Tibial nerve (tissue), 4 donors: ENCODE results near the gene MAP3K14. TPM values are rescaled to one million over a fixed set of nuclear protein-coding genes. Genes with fewer than 3 reads are reported as not detected.

Source experiments
- DNase-seq, 2 donors: peaks; one replicate each; pipeline ENCODE4 v3.0.0-alpha.2; 2019; ENCODE audit warnings: low spot score in 2 of 2
- H3K27ac ChIP-seq, 4 donors: fragments of 200-600 bp; sonication (generic) in 3 of 4; one replicate each; pipeline ENCODE4 v1.5.1; 2017 to 2019; ENCODE audit warnings: mild to moderate bottlenecking in 1 of 4
- H3K27me3 ChIP-seq, 2 donors: fragments of 200-600 bp; sonication (generic) in 1 of 2; one replicate each; pipeline versions ENCODE4 v1.5.1 to v1.6.0; 2017 to 2019
- H3K36me3 ChIP-seq, 3 donors: fragments of 200-600 bp; sonication (generic); one replicate each; pipeline ENCODE4 v1.5.1; 2018 to 2019
- H3K4me1 ChIP-seq, 4 donors: fragments of 200-600 bp; sonication (generic) in 3 of 4; one replicate each; pipeline ENCODE4 v1.5.1; 2017 to 2019
- H3K4me3 ChIP-seq, 4 donors: fragments of 200-600 bp; sonication (generic) in 3 of 4; one replicate each; pipeline ENCODE4 v1.5.1; 2017 to 2019; ENCODE audit warnings: mild to moderate bottlenecking in 1 of 4, moderate library complexity in 1 of 4
- H3K9me3 ChIP-seq, 4 donors: fragments of 200-600 bp; sonication (generic) in 3 of 4; one replicate each; pipeline ENCODE4 v1.5.1; 2017 to 2019
- EP300 ChIP-seq, 2 donors: sonication (generic); formaldehyde crosslinking; IDR thresholded peaks; one replicate each; pipeline ENCODE4 v1.6.1; 2017; ENCODE audit warnings: antibody characterized with exemption in 2 of 2, mild to moderate bottlenecking in 1 of 2
- POLR2A ChIP-seq, 2 donors: fragments of 450-650 bp; IDR thresholded peaks; one replicate each; pipeline ENCODE4 v1.6.1; 2017; ENCODE audit warnings: antibody characterized with exemption in 2 of 2, mild to moderate bottlenecking in 2 of 2, moderate library complexity in 2 of 2
- WGBS, 2 donors: methylation state at CpG; one replicate each; pipeline ENCODE4 v1.1.5; 2018; 5-methylcytosine and 5-hydroxymethylcytosine counted together
- total RNA-seq, 4 donors: library from RNA; depleted of rRNA; stranded (reverse); fragments of >200 nt; gene quantifications; one replicate each; pipeline ENCODE4 v1.1.0, GENCODE V29; 2016
- TF ChIP-seq, protein P1 (sequence below), 5 experiments: fragments of 200-600 bp in 3 of 5; fragments of 450-650 bp in 2 of 5; sonication (generic) in 3 of 5; IDR thresholded peaks; one replicate each; pipeline ENCODE4 v1.5.1; 2016 to 2019; ENCODE audit warnings: antibody characterized with exemption in 5 of 5, mild to moderate bottlenecking in 3 of 5, moderate library complexity in 2 of 5

Gene MAP3K14
- total RNA-seq, 4 donors from 2014 or later = 9.6 to 15.6 (median 13.3) TPM

DNA sequence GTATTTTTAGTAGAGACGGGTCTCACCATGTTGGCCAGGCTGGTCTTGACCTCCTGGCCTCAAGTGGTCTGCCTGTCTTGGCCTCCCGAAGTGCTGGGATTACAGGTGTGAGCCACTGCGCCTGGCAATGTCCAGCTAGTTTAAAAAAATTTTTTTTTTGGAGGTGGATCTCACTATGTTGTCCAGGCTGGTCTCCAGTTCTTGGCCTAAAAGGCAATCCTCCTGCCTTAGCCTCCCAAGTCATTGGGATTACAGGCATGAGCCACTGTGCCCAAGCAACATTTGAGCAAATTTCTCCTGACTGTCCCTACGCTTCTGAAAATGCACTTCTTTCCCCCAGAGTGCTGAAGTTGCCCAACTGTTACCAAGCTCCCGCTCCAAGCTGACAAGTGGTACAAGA lies 8.0 kb downstream of the MAP3K14 start:
- Histone ChIP-seq H3K27me3 (no peaks in the 10 kb centered on the region), H3K4me3 (no peak overlapping the region), H3K4me1 (peaks cover 2 to 86% (median 74%) of the 10 kb centered on the region in 4 donors), H3K9me3 (no peaks in the 10 kb centered on the region), H3K27ac (peak overlapping the region in 3 of 4 donors; percentile 77 to 93 (median 90)), H3K36me3 (no peaks in the 10 kb centered on the region)
- TF ChIP-seq, protein P1, sequence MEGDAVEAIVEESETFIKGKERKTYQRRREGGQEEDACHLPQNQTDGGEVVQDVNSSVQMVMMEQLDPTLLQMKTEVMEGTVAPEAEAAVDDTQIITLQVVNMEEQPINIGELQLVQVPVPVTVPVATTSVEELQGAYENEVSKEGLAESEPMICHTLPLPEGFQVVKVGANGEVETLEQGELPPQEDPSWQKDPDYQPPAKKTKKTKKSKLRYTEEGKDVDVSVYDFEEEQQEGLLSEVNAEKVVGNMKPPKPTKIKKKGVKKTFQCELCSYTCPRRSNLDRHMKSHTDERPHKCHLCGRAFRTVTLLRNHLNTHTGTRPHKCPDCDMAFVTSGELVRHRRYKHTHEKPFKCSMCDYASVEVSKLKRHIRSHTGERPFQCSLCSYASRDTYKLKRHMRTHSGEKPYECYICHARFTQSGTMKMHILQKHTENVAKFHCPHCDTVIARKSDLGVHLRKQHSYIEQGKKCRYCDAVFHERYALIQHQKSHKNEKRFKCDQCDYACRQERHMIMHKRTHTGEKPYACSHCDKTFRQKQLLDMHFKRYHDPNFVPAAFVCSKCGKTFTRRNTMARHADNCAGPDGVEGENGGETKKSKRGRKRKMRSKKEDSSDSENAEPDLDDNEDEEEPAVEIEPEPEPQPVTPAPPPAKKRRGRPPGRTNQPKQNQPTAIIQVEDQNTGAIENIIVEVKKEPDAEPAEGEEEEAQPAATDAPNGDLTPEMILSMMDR (IDR thresholded peaks at IDR 0.05) = no peak
- TF ChIP-seq POLR2A (IDR thresholded peaks at IDR 0.05) = no peak
- no peak for TF ChIP-seq EP300 (IDR thresholded peaks at IDR 0.05)
- DNase-seq = no peak
- WGBS, 2 donors = 92 to 95% methylated on average over 5 of the region's 5 CpGs

- H3K27ac ChIP-seq = peak overlapping the region; percentile 70 to 93 (median 84)
- H3K4me3 ChIP-seq = no peak overlapping the region
- H3K4me1 ChIP-seq = peaks cover 2 to 82% (median 71%) of the 10 kb centered on the region in 4 donors
- H3K9me3 ChIP-seq = no peaks in the 10 kb centered on the region
- H3K36me3 ChIP-seq = no peaks in the 10 kb centered on the region
- no peak for DNase-seq
- 61 to 71% methylated on average over 6 of the region's 6 CpGs for WGBS, 2 donors
- TF ChIP-seq, protein P1 (IDR thresholded peaks at IDR 0.05) = no peak
- TF ChIP-seq EP300 (IDR thresholded peaks at IDR 0.05) = no peak
- TF ChIP-seq POLR2A (IDR thresholded peaks at IDR 0.05) = no peak
- H3K27me3 ChIP-seq = no peaks in the 10 kb centered on the region
Observed at GRCh38 chr17:45308016-45308365, 8.8 kb downstream of the MAP3K14 start.

- peaks cover 2 to 82% (median 70%) of the 10 kb centered on the region in 4 donors for H3K4me1 ChIP-seq
Observed at GRCh38 chr17:45307290-45308015, 9.4 kb downstream of the MAP3K14 start.

DNA sequence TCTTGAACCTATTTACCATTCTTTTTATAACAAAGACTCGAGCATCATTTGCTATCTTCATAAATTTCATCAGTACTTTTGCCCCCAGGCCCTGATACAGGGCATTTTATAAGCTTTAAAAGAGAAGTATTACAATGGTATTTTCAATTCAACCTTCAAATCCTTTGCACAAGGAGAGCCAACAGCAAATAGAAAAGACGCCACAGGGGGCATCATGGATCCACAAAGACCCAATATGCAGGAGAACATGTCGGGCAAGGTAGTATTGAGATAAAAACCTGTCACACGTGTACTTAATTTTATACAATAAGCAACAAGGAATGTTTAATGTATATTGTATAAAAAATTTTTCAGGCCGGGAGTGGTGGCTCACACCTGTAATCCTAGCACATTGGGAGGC lies 10.2 kb downstream of the MAP3K14 start:
- TF ChIP-seq, protein P1 (IDR thresholded peaks at IDR 0.05) = no peak
- TF ChIP-seq POLR2A (IDR thresholded peaks at IDR 0.05) (no peak), EP300 (IDR thresholded peaks at IDR 0.05) (no peak)
- DNase-seq = no peak
- Histone ChIP-seq H3K36me3 (no peaks in the 10 kb centered on the region), H3K27ac (peak overlapping the region; percentile 70 to 93 (median 84)), H3K4me3 (no peak overlapping the region), H3K9me3 (no peaks in the 10 kb centered on the region), H3K27me3 (no peaks in the 10 kb centered on the region), H3K4me1 (peaks cover 2 to 82% (median 70%) of the 10 kb centered on the region in 4 donors)
- WGBS, 2 donors = 77 to 81% methylated on average over 5 of the region's 5 CpGs

More at GRCh38 chr17:45307290-45308015, 9.4 kb downstream of the MAP3K14 start:
- H3K9me3 ChIP-seq = no peaks in the 10 kb centered on the region
- 23 to 30% methylated on average over 9 of the region's 9 CpGs for WGBS, 2 donors
- no peak overlapping the region for H3K4me3 ChIP-seq
- no peak for TF ChIP-seq POLR2A (IDR thresholded peaks at IDR 0.05)
- TF ChIP-seq EP300 (IDR thresholded peaks at IDR 0.05) = peak; percentile 20 to 88
- TF ChIP-seq, protein P1 (IDR thresholded peaks at IDR 0.05) = peak in 1 of 5 experiments; percentile 8
- H3K36me3 ChIP-seq = no peaks in the 10 kb centered on the region
- no peaks in the 10 kb centered on the region for H3K27me3 ChIP-seq
- DNase-seq = peak in 1 of 2 donors; percentile 77
- peak overlapping the region; percentile 70 to 93 (median 84) for H3K27ac ChIP-seq

- Histone ChIP-seq H3K27me3 (no peaks in the 10 kb centered on the region), H3K4me3 (no peak overlapping the region), H3K27ac (peak overlapping the region in 3 of 4 donors; percentile 77 to 93 (median 90)), H3K36me3 (no peaks in the 10 kb centered on the region), H3K9me3 (no peaks in the 10 kb centered on the region), H3K4me1 (peaks cover 2 to 77% (median 65%) of the 10 kb centered on the region in 4 donors)
- TF ChIP-seq EP300 (IDR thresholded peaks at IDR 0.05) (no peak), POLR2A (IDR thresholded peaks at IDR 0.05) (no peak)
- TF ChIP-seq, protein P1 (IDR thresholded peaks at IDR 0.05) = no peak
- no peak for DNase-seq
- 46 to 59% methylated on average over 4 of the region's 4 CpGs for WGBS, 2 donors
Observed at GRCh38 chr17:45306094-45306493, 10.7 kb downstream of the MAP3K14 start.
